HCT116 (cell line): Measurements from ENCODE around the gene OTOP2. TPM values are rescaled to one million over a fixed set of nuclear protein-coding genes. Genes with fewer than 3 reads are reported as not detected.

ENCODE experiments used
- ATAC-seq: fragments of 200-7000 bp; cut with Tn5 transposase; 2 replicates; pipeline ENCODE4 v1.9.1; 2020; ENCODE audit warnings: mild to moderate bottlenecking, moderate library complexity
- BruUV-seq: library from RNA; stranded (reverse); fragments of 400-500 nt; replicated peaks from 2 replicates; lab custom pipeline; 2021; lab: Mats Ljungman, UMichigan
- CTCF ChIA-PET: fragments of 300-600 bp; sonication (Branson Sonifier 250); formaldehyde crosslinking; loops from one replicate; lab custom pipeline; 2021; ENCODE audit warnings: antibody characterized with exemption; lab: Charles Lee
- POLR2A ChIA-PET: fragments of 300-600, 350-600 bp; sonication (Branson Sonifier 250); formaldehyde crosslinking; loops from one replicate; lab custom pipeline; 2021; ENCODE audit warnings: antibody characterized with exemption; lab: Charles Lee
- RAD21 ChIA-PET, 2 experiments: fragments of 300-600 bp; sonication (Branson Sonifier 250); formaldehyde crosslinking; loops; one replicate each; lab custom pipeline; 2023; ENCODE audit warnings: low total read pairs in 2 of 2; ENCODE audit not compliant: uncharacterized antibody in 2 of 2, unreplicated experiment in 2 of 2, low non-redundant PET in 1 of 2; lab: Charles Lee
- DNase-seq: peaks from one replicate; pipeline ENCODE4 v3.0.0-alpha.2; 2010; ENCODE audit warnings: low read depth, low spot score
- H2AFZ ChIP-seq: fragments of 200-600 bp; shearing (Covaris generic), sonication (generic); 2 replicates; pipeline ENCODE4 v1.6.1; 2017; ENCODE audit warnings: low read depth, mixed run types, mixed read lengths, antibody characterized with exemption, low read length; ENCODE audit not compliant: poor library complexity, severe bottlenecking
- H3K27ac ChIP-seq: 2 replicates; pipeline ENCODE4 v1.5.1; 2012; ENCODE audit warnings: low read depth, low read length
- H3K27me3 ChIP-seq: fragments of 200-600 bp; sonication (generic); 2 replicates; pipeline ENCODE4 v1.6.1; 2016; ENCODE audit warnings: mixed run types, low read length, mixed read lengths; ENCODE audit not compliant: insufficient read depth
- H3K36me3 ChIP-seq, 2 experiments: fragments of 200-500 bp in 1 of 2; fragments of 200-600 bp in 1 of 2; sonication (Bioruptor generic) in 1 of 2; sonication (generic) in 1 of 2; 2 replicates each; pipeline versions ENCODE4 v1.5.1 to v1.6.1; 2014 to 2016; ENCODE audit warnings: low read length in 2 of 2, inconsistent platforms in 1 of 2, mixed read lengths in 1 of 2, mixed run types in 1 of 2; ENCODE audit not compliant: insufficient read depth in 2 of 2, control insufficient read depth in 1 of 2
- H3K4me1 ChIP-seq, 2 experiments: fragments of 200-600 bp in 1 of 2; sonication (generic) in 1 of 2; 2 replicates each; pipeline versions ENCODE4 v1.5.1 to v1.6.1; 2012 to 2017; ENCODE audit warnings: low read length in 2 of 2, inconsistent platforms in 1 of 2, mild to moderate bottlenecking in 1 of 2, mixed read lengths in 1 of 2, mixed run types in 1 of 2, moderate library complexity in 1 of 2; ENCODE audit not compliant: insufficient read depth in 2 of 2, control insufficient read depth in 1 of 2
- H3K4me2 ChIP-seq: fragments of 200-600 bp; sonication (generic); 2 replicates; pipeline ENCODE4 v1.6.1; 2017; ENCODE audit warnings: mixed run types, low read length, mixed read lengths
- H3K4me3 ChIP-seq, 2 experiments: fragments of 200-600 bp in 1 of 2; sonication (generic) in 1 of 2; replicated peaks in 1 of 2; 2 replicates each; pipeline ENCODE4 v1.5.1; 2011 to 2016; ENCODE audit warnings: low read length in 2 of 2, control low read depth in 1 of 2, low read depth in 1 of 2, mild to moderate bottlenecking in 1 of 2, mixed read lengths in 1 of 2, mixed run types in 1 of 2
- H3K79me2 ChIP-seq: fragments of 200-600 bp; sonication (generic); 2 replicates; pipeline ENCODE4 v1.6.1; 2017; ENCODE audit warnings: mild to moderate bottlenecking, mixed run types, low read length, moderate library complexity, mixed read lengths; ENCODE audit not compliant: insufficient read depth
- H3K9ac ChIP-seq: fragments of 200-600 bp; sonication (generic); 2 replicates; pipeline ENCODE4 v1.6.1; 2016; ENCODE audit warnings: low read length, mixed read lengths
- H3K9me2 ChIP-seq: fragments of 200-600 bp; sonication (generic), shearing (Covaris generic); 2 replicates; pipeline ENCODE4 v1.6.1; 2017; ENCODE audit warnings: mixed run types, mild to moderate bottlenecking, moderate library complexity; ENCODE audit not compliant: insufficient read depth
- H3K9me3 ChIP-seq, 2 experiments: fragments of 200-500 bp in 1 of 2; fragments of 200-600 bp in 1 of 2; sonication (Bioruptor generic) in 1 of 2; sonication (generic) in 1 of 2; 2 replicates each; pipeline ENCODE4 v1.6.1; 2014 to 2017; ENCODE audit warnings: low read length in 2 of 2, mixed read lengths in 2 of 2, inconsistent platforms in 1 of 2, low read depth in 1 of 2, mild to moderate bottlenecking in 1 of 2, mixed run types in 1 of 2, moderate library complexity in 1 of 2; ENCODE audit not compliant: control insufficient read depth in 1 of 2, insufficient read depth in 1 of 2
- H4K20me1 ChIP-seq: fragments of 200-600 bp; sonication (generic), shearing (Covaris generic); 2 replicates; pipeline ENCODE4 v1.6.1; 2017; ENCODE audit warnings: mixed run types, mild to moderate bottlenecking, moderate library complexity; ENCODE audit not compliant: insufficient read depth
- ATF3 ChIP-seq: IDR thresholded peaks from 2 replicates; pipeline ENCODE4 v1.6.1; 2012
- CBX3 ChIP-seq: IDR thresholded peaks from 2 replicates; pipeline ENCODE4 v1.6.1; 2012; ENCODE audit warnings: low read depth
- CEBPB ChIP-seq: IDR thresholded peaks from 2 replicates; pipeline ENCODE4 v1.6.1; 2012; ENCODE audit warnings: low read depth
- EGR1 ChIP-seq: IDR thresholded peaks from 2 replicates; pipeline ENCODE4 v1.6.1; 2012; ENCODE audit warnings: low read depth
- ELF1 ChIP-seq: IDR thresholded peaks from 2 replicates; pipeline ENCODE4 v1.6.1; 2012; ENCODE audit warnings: low read depth, borderline replicate concordance
- EZH2 ChIP-seq: fragments of 200-600 bp; sonication (generic); IDR thresholded peaks from 2 replicates; pipeline ENCODE4 v1.6.1; 2017; ENCODE audit warnings: antibody characterized with exemption, mixed run types
- FOSL1 ChIP-seq: IDR thresholded peaks from 2 replicates; pipeline ENCODE4 v1.6.1; 2012; ENCODE audit warnings: low read depth
- JUND ChIP-seq: IDR thresholded peaks from 2 replicates; pipeline ENCODE4 v1.6.1; 2012
- MAX ChIP-seq: IDR thresholded peaks from 2 replicates; pipeline ENCODE4 v1.6.1; 2012
- RAD21 ChIP-seq: IDR thresholded peaks from 2 replicates; pipeline ENCODE4 v1.6.1; 2012; ENCODE audit warnings: low read depth, mild to moderate bottlenecking
- SIN3A ChIP-seq: IDR thresholded peaks from 2 replicates; pipeline ENCODE4 v1.6.1; 2012; ENCODE audit warnings: low read depth
- SP1 ChIP-seq: IDR thresholded peaks from 2 replicates; pipeline ENCODE4 v1.6.1; 2012; ENCODE audit warnings: low read depth
- SRF ChIP-seq: IDR thresholded peaks from 2 replicates; pipeline ENCODE4 v1.6.1; 2012; ENCODE audit warnings: low read depth
- TCF7L2 ChIP-seq: IDR thresholded peaks from 2 replicates; pipeline ENCODE4 v1.7.0; 2011; ENCODE audit warnings: borderline replicate concordance, inconsistent platforms; ENCODE audit not compliant: insufficient read depth, insufficient read length; ENCODE audit errors: extremely low read depth
- ZFX ChIP-seq: fragments of 450-650 bp; IDR thresholded peaks from 2 replicates; pipeline ENCODE4 v1.6.1; 2017
- ZNF274 ChIP-seq: fragments of 200-500 bp; sonication (Bioruptor generic); IDR thresholded peaks from 2 replicates; pipeline ENCODE4 v1.6.1; 2014; ENCODE audit warnings: mild to moderate bottlenecking, low read depth, low read length, inconsistent platforms
- intact Hi-C: fragments of 100-400 bp; cut with micrococcal nuclease; formaldehyde crosslinking; loops from 2 replicates; pipeline ENCODE4 v1.10.0; 2022
- total RNA-seq: library from RNA; stranded (reverse); gene quantifications from one replicate; pipeline ENCODE4 v1.2.1, GENCODE V29; 2021; ENCODE audit not compliant: unreplicated experiment
- TF ChIP-seq, protein P1 (sequence below): IDR thresholded peaks from 2 replicates; pipeline ENCODE4 v1.6.1; 2012; ENCODE audit warnings: low read depth
- TF ChIP-seq, protein P2 (sequence below): IDR thresholded peaks from 2 replicates; pipeline ENCODE4 v1.6.1; 2011; ENCODE audit warnings: mild to moderate bottlenecking, low read length, moderate library complexity; ENCODE audit not compliant: insufficient replicate concordance; ENCODE audit errors: extremely low read depth
- TF ChIP-seq, protein P3 (sequence below), 3 experiments: fragments of 200-600 bp in 1 of 3; sonication (generic) in 1 of 3; IDR thresholded peaks in 2 of 3; conservative IDR thresholded peaks in 1 of 3; 2 replicates each; pipeline ENCODE4 v1.5.1; 2012 to 2017; ENCODE audit warnings: low read depth in 2 of 3, low read length in 2 of 3, antibody characterized with exemption in 1 of 3, borderline replicate concordance in 1 of 3, control low read depth in 1 of 3, mild to moderate bottlenecking in 1 of 3, mixed read lengths in 1 of 3, mixed run types in 1 of 3, moderate library complexity in 1 of 3; ENCODE audit not compliant: insufficient read depth in 1 of 3

The OTOP2 gene
- total RNA-seq, 1 experiment from 2014 or later: not detected

DNA sequence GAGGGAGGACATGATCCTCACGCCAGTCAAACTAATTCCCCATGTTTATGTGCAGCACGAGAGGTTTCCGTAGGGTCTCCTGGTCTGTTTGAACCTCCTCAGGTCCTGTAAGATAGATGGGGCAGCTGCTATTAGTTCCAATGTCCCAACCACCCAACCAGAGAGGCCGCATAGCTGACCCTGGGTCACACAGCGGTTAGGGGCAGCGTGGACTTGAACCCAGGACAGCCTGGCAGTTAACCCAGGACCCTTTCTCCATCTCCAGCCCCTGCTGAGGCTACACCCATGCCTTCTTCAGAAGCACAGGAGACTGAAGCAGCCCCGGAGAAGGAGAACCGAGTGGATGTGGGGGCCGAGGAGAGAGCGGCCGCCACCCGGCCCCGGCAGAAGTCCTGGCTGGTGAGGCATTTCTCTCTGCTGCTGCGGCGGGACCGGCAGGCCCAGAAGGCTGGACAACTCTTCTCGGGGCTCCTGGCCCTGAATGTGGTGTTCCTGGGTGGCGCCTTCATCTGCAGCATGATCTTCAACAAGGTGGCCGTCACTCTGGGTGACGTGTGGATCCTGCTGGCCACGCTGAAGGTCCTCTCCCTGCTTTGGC lies 17.2 kb downstream of the OTOP2 start:
- CTCF ChIA-PET: no interaction called here
- Histone ChIP-seq H3K9ac (no peak overlapping the region), H2AFZ (no peak overlapping the region), H3K36me3 (no peaks in the 10 kb centered on the region), H3K27me3 (peaks cover 4% of the 10 kb centered on the region; the same call in 1 of the 2 replicates), H3K4me1 (peaks cover 12 to 20% of the 10 kb centered on the region in 2 experiments), H3K4me3 (no peak overlapping the region), H4K20me1 (no peaks in the 10 kb centered on the region), H3K27ac (no peak overlapping the region), H3K79me2 (no peaks in the 10 kb centered on the region), H3K9me3 (no peaks in the 10 kb centered on the region), H3K4me2 (no peak overlapping the region), H3K9me2 (no peaks in the 10 kb centered on the region)
- DNase-seq: no peak
- intact Hi-C loops: no loop called here
- ATAC-seq: no peak
- no peak for TF ChIP-seq ATF3
- no peak for TF ChIP-seq MAX
- TF ChIP-seq SP1: no peak
- TF ChIP-seq SIN3A: no peak
- TF ChIP-seq EGR1: no peak
- TF ChIP-seq, protein P1, sequence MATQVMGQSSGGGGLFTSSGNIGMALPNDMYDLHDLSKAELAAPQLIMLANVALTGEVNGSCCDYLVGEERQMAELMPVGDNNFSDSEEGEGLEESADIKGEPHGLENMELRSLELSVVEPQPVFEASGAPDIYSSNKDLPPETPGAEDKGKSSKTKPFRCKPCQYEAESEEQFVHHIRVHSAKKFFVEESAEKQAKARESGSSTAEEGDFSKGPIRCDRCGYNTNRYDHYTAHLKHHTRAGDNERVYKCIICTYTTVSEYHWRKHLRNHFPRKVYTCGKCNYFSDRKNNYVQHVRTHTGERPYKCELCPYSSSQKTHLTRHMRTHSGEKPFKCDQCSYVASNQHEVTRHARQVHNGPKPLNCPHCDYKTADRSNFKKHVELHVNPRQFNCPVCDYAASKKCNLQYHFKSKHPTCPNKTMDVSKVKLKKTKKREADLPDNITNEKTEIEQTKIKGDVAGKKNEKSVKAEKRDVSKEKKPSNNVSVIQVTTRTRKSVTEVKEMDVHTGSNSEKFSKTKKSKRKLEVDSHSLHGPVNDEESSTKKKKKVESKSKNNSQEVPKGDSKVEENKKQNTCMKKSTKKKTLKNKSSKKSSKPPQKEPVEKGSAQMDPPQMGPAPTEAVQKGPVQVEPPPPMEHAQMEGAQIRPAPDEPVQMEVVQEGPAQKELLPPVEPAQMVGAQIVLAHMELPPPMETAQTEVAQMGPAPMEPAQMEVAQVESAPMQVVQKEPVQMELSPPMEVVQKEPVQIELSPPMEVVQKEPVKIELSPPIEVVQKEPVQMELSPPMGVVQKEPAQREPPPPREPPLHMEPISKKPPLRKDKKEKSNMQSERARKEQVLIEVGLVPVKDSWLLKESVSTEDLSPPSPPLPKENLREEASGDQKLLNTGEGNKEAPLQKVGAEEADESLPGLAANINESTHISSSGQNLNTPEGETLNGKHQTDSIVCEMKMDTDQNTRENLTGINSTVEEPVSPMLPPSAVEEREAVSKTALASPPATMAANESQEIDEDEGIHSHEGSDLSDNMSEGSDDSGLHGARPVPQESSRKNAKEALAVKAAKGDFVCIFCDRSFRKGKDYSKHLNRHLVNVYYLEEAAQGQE: no peak
- no peak for TF ChIP-seq CEBPB
- TF ChIP-seq EZH2: no peak
- TF ChIP-seq ZFX: no peak
- TF ChIP-seq, protein P2, sequence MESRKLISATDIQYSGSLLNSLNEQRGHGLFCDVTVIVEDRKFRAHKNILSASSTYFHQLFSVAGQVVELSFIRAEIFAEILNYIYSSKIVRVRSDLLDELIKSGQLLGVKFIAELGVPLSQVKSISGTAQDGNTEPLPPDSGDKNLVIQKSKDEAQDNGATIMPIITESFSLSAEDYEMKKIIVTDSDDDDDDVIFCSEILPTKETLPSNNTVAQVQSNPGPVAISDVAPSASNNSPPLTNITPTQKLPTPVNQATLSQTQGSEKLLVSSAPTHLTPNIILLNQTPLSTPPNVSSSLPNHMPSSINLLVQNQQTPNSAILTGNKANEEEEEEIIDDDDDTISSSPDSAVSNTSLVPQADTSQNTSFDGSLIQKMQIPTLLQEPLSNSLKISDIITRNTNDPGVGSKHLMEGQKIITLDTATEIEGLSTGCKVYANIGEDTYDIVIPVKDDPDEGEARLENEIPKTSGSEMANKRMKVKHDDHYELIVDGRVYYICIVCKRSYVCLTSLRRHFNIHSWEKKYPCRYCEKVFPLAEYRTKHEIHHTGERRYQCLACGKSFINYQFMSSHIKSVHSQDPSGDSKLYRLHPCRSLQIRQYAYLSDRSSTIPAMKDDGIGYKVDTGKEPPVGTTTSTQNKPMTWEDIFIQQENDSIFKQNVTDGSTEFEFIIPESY: no peak
- TF ChIP-seq RAD21: no peak
- TF ChIP-seq, protein P3, sequence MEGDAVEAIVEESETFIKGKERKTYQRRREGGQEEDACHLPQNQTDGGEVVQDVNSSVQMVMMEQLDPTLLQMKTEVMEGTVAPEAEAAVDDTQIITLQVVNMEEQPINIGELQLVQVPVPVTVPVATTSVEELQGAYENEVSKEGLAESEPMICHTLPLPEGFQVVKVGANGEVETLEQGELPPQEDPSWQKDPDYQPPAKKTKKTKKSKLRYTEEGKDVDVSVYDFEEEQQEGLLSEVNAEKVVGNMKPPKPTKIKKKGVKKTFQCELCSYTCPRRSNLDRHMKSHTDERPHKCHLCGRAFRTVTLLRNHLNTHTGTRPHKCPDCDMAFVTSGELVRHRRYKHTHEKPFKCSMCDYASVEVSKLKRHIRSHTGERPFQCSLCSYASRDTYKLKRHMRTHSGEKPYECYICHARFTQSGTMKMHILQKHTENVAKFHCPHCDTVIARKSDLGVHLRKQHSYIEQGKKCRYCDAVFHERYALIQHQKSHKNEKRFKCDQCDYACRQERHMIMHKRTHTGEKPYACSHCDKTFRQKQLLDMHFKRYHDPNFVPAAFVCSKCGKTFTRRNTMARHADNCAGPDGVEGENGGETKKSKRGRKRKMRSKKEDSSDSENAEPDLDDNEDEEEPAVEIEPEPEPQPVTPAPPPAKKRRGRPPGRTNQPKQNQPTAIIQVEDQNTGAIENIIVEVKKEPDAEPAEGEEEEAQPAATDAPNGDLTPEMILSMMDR (IDR thresholded peaks at IDR 0.05 in 2 of 3, conservative IDR thresholded peaks at IDR 0.05 in 1 of 3; ENCODE audit: borderline replicate concordance in 1 of 3, insufficient read depth in 1 of 3, low read depth in 2 of 3, low read length in 2 of 3): no peak
- no peak for TF ChIP-seq SRF
- TF ChIP-seq ELF1: no peak
- no peak for TF ChIP-seq FOSL1
- no peak for TF ChIP-seq ZNF274
- TF ChIP-seq CBX3: no peak
- no peak for TF ChIP-seq TCF7L2
- no peak for TF ChIP-seq JUND
- no TSS peak for BruUV-seq
- POLR2A ChIA-PET: no interaction called here
- RAD21 ChIA-PET: no interaction called here
